H1 (cell line): ENCODE results near the gene CLPX. TPM values are rescaled to one million over a fixed set of nuclear protein-coding genes. Genes with fewer than 3 reads are reported as not detected.

ENCODE experiments used
- CTCF ChIA-PET: fragments of 300-600 bp; sonication (Branson Sonifier 250); formaldehyde crosslinking; loops from one replicate; lab custom pipeline; 2021; ENCODE audit not compliant: partially characterized antibody; lab: Charles Lee
- POLR2A ChIA-PET: fragments of 300-600 bp; sonication (Branson Sonifier 250); formaldehyde crosslinking; loops from one replicate; lab custom pipeline; 2021; ENCODE audit warnings: inconsistent platforms; ENCODE audit not compliant: partially characterized antibody; lab: Charles Lee
- DNase-seq, 2 experiments: peaks; one replicate each; pipeline versions ENCODE4 v3.0.0 to v3.0.0-alpha.2; 2010 to 2022; ENCODE audit warnings: low spot score in 2 of 2, low read depth in 1 of 2, mixed read lengths in 1 of 2
- FAIRE-seq: peaks from 2 replicates; lab custom pipeline; 2011; peaks lifted over from hg19 to GRCh38; lab: Jason Lieb, UNC
- H2AFZ ChIP-seq: 2 replicates; pipeline ENCODE4 v1.8.1; 2012; ENCODE audit warnings: low read length, inconsistent platforms
- H2AK5ac ChIP-seq: 2 replicates; pipeline ENCODE4 v1.6.1; 2013; ENCODE audit warnings: low read depth, low read length
- H2BK120ac ChIP-seq: replicated peaks from 2 replicates; pipeline ENCODE3; 2013; ENCODE audit warnings: low read depth, low read length, inconsistent platforms
- H2BK12ac ChIP-seq: 2 replicates; pipeline ENCODE4 v1.6.1; 2013; ENCODE audit warnings: low read depth, low read length
- H2BK15ac ChIP-seq: 2 replicates; pipeline ENCODE4 v1.6.1; 2013; ENCODE audit warnings: low read length
- H2BK20ac ChIP-seq: 2 replicates; pipeline ENCODE4 v1.6.1; 2013; ENCODE audit warnings: low read length
- H2BK5ac ChIP-seq: 2 replicates; pipeline ENCODE4 v1.6.1; 2013; ENCODE audit warnings: low read depth, low read length
- H3K14ac ChIP-seq: 2 replicates; pipeline ENCODE4 v1.6.1; 2013; ENCODE audit warnings: inconsistent platforms; ENCODE audit not compliant: insufficient read length
- H3K18ac ChIP-seq: 2 replicates; pipeline ENCODE4 v1.6.1; 2013; ENCODE audit warnings: low read length; ENCODE audit errors: extremely low read depth
- H3K23ac ChIP-seq: 2 replicates; pipeline ENCODE4 v1.6.1; 2013; ENCODE audit warnings: inconsistent platforms; ENCODE audit not compliant: insufficient read length
- H3K23me2 ChIP-seq: 2 replicates; pipeline ENCODE4 v1.6.1; 2013; ENCODE audit warnings: low read depth, low read length
- H3K27ac ChIP-seq: 2 replicates; pipeline ENCODE4 v1.6.1; 2011; ENCODE audit warnings: low read depth, low read length, inconsistent platforms
- H3K27me3 ChIP-seq, 4 experiments: replicated peaks in 1 of 4; 1 replicate in 1 of 4; 2 replicates in 3 of 4; pipeline versions ENCODE4 v1.6.1 to v1.8.1; 2011 to 2013; ENCODE audit warnings: low read length in 3 of 4, mild to moderate bottlenecking in 3 of 4, inconsistent platforms in 2 of 4, mixed read lengths in 2 of 4, moderate library complexity in 1 of 4; ENCODE audit not compliant: control insufficient read depth in 3 of 4, insufficient read depth in 3 of 4; ENCODE audit errors: extremely low read depth in 1 of 4
- H3K36me3 ChIP-seq, 4 experiments: 2 replicates each; pipeline versions ENCODE4 v1.6.1 to v1.8.1; 2011 to 2013; ENCODE audit warnings: mild to moderate bottlenecking in 4 of 4, low read length in 3 of 4, moderate library complexity in 2 of 4, control low read depth in 1 of 4, inconsistent platforms in 1 of 4; ENCODE audit not compliant: insufficient read depth in 4 of 4, control insufficient read depth in 2 of 4
- H3K4ac ChIP-seq: replicated peaks from 2 replicates; pipeline ENCODE3; 2013; ENCODE audit warnings: low read length, low read depth, mixed read lengths, inconsistent platforms; ENCODE audit not compliant: insufficient read length
- H3K4me1 ChIP-seq, 4 experiments: replicated peaks in 1 of 4; 1 replicate in 1 of 4; 2 replicates in 3 of 4; pipeline versions ENCODE4 v1.6.1 to v1.8.1; 2011 to 2013; ENCODE audit warnings: low read length in 3 of 4, inconsistent platforms in 2 of 4, mixed read lengths in 1 of 4; ENCODE audit not compliant: insufficient read depth in 4 of 4, control insufficient read depth in 3 of 4
- H3K4me2 ChIP-seq, 2 experiments: 2 replicates each; pipeline versions ENCODE4 v1.6.1 to v1.8.1; 2011 to 2013; ENCODE audit warnings: low read depth in 2 of 2, low read length in 2 of 2, control low read depth in 1 of 2, inconsistent platforms in 1 of 2, mild to moderate bottlenecking in 1 of 2; ENCODE audit not compliant: insufficient read depth in 1 of 2
- H3K4me3 ChIP-seq, 4 experiments: fragments of 200-600, 300-600 bp in 1 of 4; sonication (generic), shearing (Covaris generic), sonication (Bioruptor Twin) in 1 of 4; 2 replicates each; pipeline versions ENCODE4 v1.5.1 to v1.8.1; 2011 to 2016; ENCODE audit warnings: low read length in 4 of 4, low read depth in 3 of 4, control low read depth in 2 of 4, inconsistent platforms in 2 of 4, mild to moderate bottlenecking in 2 of 4, mixed read lengths in 1 of 4, moderate library complexity in 1 of 4; ENCODE audit not compliant: insufficient read depth in 2 of 4; ENCODE audit errors: extremely low read depth in 1 of 4
- H3K56ac ChIP-seq: replicated peaks from 2 replicates; pipeline ENCODE3; 2013; ENCODE audit warnings: low read depth, mild to moderate bottlenecking, mixed read lengths, low read length, inconsistent platforms; ENCODE audit not compliant: insufficient read length
- H3K79me1 ChIP-seq: 2 replicates; pipeline ENCODE4 v1.6.1; 2013; ENCODE audit warnings: low read depth, low read length, control low read depth
- H3K79me2 ChIP-seq, 2 experiments: 2 replicates each; pipeline versions ENCODE4 v1.6.1 to v1.8.1; 2012 to 2013; ENCODE audit warnings: low read length in 2 of 2, mild to moderate bottlenecking in 2 of 2, inconsistent platforms in 1 of 2; ENCODE audit not compliant: insufficient read depth in 2 of 2, control insufficient read depth in 1 of 2
- H3K9ac ChIP-seq, 4 experiments: replicated peaks in 1 of 4; 1 replicate in 1 of 4; 2 replicates in 3 of 4; pipeline versions ENCODE4 v1.6.1 to v1.8.1; 2011 to 2013; ENCODE audit warnings: low read depth in 3 of 4, low read length in 3 of 4, control low read depth in 2 of 4, mild to moderate bottlenecking in 2 of 4, moderate library complexity in 2 of 4, inconsistent platforms in 1 of 4; ENCODE audit errors: extremely low read depth in 1 of 4
- H3K9me3 ChIP-seq, 2 experiments: 2 replicates each; pipeline versions ENCODE4 v1.6.1 to v1.8.1; 2012 to 2013; ENCODE audit warnings: mild to moderate bottlenecking in 2 of 2, moderate library complexity in 2 of 2, control low read depth in 1 of 2, inconsistent platforms in 1 of 2, low read depth in 1 of 2, low read length in 1 of 2, mixed read lengths in 1 of 2; ENCODE audit not compliant: insufficient read depth in 2 of 2
- H4K20me1 ChIP-seq, 2 experiments: replicated peaks in 1 of 2; 2 replicates each; pipeline versions ENCODE3 to v1.8.1; 2011 to 2013; ENCODE audit warnings: inconsistent platforms in 2 of 2, low read length in 2 of 2, mild to moderate bottlenecking in 1 of 2; ENCODE audit not compliant: insufficient read depth in 2 of 2, control insufficient read depth in 1 of 2
- H4K5ac ChIP-seq: 2 replicates; pipeline ENCODE4 v1.6.1; 2013; ENCODE audit warnings: low read length, low read depth, mixed read lengths, inconsistent platforms; ENCODE audit not compliant: insufficient read length
- H4K8ac ChIP-seq: 2 replicates; pipeline ENCODE4 v1.8.0; 2013; ENCODE audit warnings: mild to moderate bottlenecking, moderate library complexity, low read length, inconsistent platforms; ENCODE audit not compliant: insufficient read depth; ENCODE audit errors: extremely low read depth
- H4K91ac ChIP-seq: replicated peaks from 2 replicates; pipeline ENCODE3; 2013; ENCODE audit warnings: low read length, mixed read lengths, inconsistent platforms; ENCODE audit not compliant: insufficient read length
- BCL11A ChIP-seq, 2 experiments: IDR thresholded peaks; one replicate each; pipeline ENCODE4 v1.6.1; 2011; ENCODE audit warnings: low read depth in 2 of 2, low read length in 2 of 2, mild to moderate bottlenecking in 2 of 2
- CBX8 ChIP-seq: fragments of 300-800, 300-1000 bp; sonication (generic); IDR thresholded peaks from 2 replicates; pipeline ENCODE4 v1.7.1; 2016; ENCODE audit warnings: low read depth, low read length, borderline replicate concordance
- E2F6 ChIP-seq: IDR thresholded peaks from 2 replicates; pipeline ENCODE4 v1.6.1; 2012; ENCODE audit warnings: inconsistent platforms
- GTF2F1 ChIP-seq: IDR thresholded peaks from 2 replicates; pipeline ENCODE4 v1.6.1; 2012; ENCODE audit warnings: low read depth, low read length, improper control_type of control experiment, borderline replicate concordance
- NANOG ChIP-seq: IDR thresholded peaks from 2 replicates; pipeline ENCODE4 v1.6.1; 2011; ENCODE audit warnings: low read length, low read depth, mild to moderate bottlenecking, inconsistent platforms; ENCODE audit not compliant: insufficient read depth, poor library complexity, severe bottlenecking
- PHF8 ChIP-seq: fragments of 200-600 bp; sonication (generic); conservative IDR thresholded peaks from 2 replicates; pipeline ENCODE4 v1.7.1; 2012; ENCODE audit warnings: low read depth, mild to moderate bottlenecking, inconsistent platforms, low read length, moderate library complexity
- RNF2 ChIP-seq: fragments of 200-900, 300-1000 bp; sonication (generic); IDR thresholded peaks from 2 replicates; pipeline ENCODE4 v1.7.1; 2016; ENCODE audit warnings: borderline replicate concordance, low read depth, mild to moderate bottlenecking, antibody characterized with exemption, low read length; ENCODE audit not compliant: poor library complexity, severe bottlenecking; ENCODE audit errors: missing control alignments
- SAP30 ChIP-seq: fragments of 300-600 bp; sonication (generic); IDR thresholded peaks from 2 replicates; pipeline ENCODE4 v1.7.1; 2012; ENCODE audit warnings: low read length, moderate library complexity, mild to moderate bottlenecking, inconsistent platforms; ENCODE audit not compliant: insufficient read depth, insufficient replicate concordance
- SP4 ChIP-seq: IDR thresholded peaks from 2 replicates; pipeline ENCODE4 v1.6.1; 2012; ENCODE audit warnings: low read length, inconsistent platforms
- TAF7 ChIP-seq: optimal IDR thresholded peaks from 2 replicates; pipeline ENCODE3; 2011; ENCODE audit warnings: low read depth, mild to moderate bottlenecking, inconsistent platforms, low read length, moderate library complexity, borderline replicate concordance
- ZNF274 ChIP-seq: IDR thresholded peaks from 2 replicates; pipeline ENCODE4 v1.7.0; 2012; ENCODE audit warnings: low read length, borderline replicate concordance; ENCODE audit errors: extremely low read depth
- WGBS, 2 experiments: shearing (Covaris generic) in 1 of 2; methylation state at CpG; one replicate each; pipeline versions ENCODE4 v1.1.6 to v1.1.7; 2013 to 2015; ENCODE audit warnings: low lambda C conversion rate in 2 of 2, mixed read lengths in 2 of 2, inconsistent platforms in 1 of 2, low coverage in 1 of 2, missing lambda C conversion rate in 1 of 2; ENCODE audit not compliant: insufficient replicate concordance in 2 of 2, insufficient coverage in 1 of 2, insufficient read length in 1 of 2; ENCODE audit errors: extremely low coverage in 1 of 2, missing lambda C conversion rate in 1 of 2; 5-methylcytosine and 5-hydroxymethylcytosine counted together
- polyA plus RNA-seq, 7 experiments: library from polyadenylated mRNA; depleted of rRNA in 3 of 7; stranded (reverse) in 5 of 7; unstranded in 2 of 7; fragments of >200 nt in 5 of 7; fragments of 200-250 nt in 2 of 7; gene quantifications; 1 replicate in 5 of 7; 2 replicates in 1 of 7; 4 replicates in 1 of 7; pipeline versions ENCODE4 v1.2.1 to v1.2.3, GENCODE V29; 2011 to 2013; ENCODE audit warnings: missing spikeins in 2 of 7, mixed read lengths in 2 of 7
- total RNA-seq: library from RNA; stranded (reverse); fragmentation: NEBNext Ultra II Directional; extraction: Animal tissue kit (Norgen Biotek cat#: 25700); gene quantifications from 2 replicates; pipeline ENCODE4 v1.2.1, GENCODE V29; 2021

CLPX gene
- total and polyA plus RNA-seq, 2 of the 8 experiments (the other 6 are each of a cell fraction or from before 2014, with no cell fraction given) = 10.5 to 53.6 TPM

GRCh38 chr15:65175511-65175910, 9.6 kb downstream of the CLPX start:
- Histone ChIP-seq H2BK120ac (no peak overlapping the region), H2BK15ac (no peak overlapping the region)

More at GRCh38 chr15:65175511-65175910, 9.6 kb downstream of the CLPX start:
- H3K4ac ChIP-seq = no peak overlapping the region
- no peaks in the 10 kb centered on the region for H3K79me1 ChIP-seq
- no peak overlapping the region for H2BK12ac ChIP-seq
- no peaks in the 10 kb centered on the region for H3K27me3 ChIP-seq
- H3K4me1 ChIP-seq = no peaks in the 10 kb centered on the region
- no peak overlapping the region for H3K4me3 ChIP-seq
- H3K4me2 ChIP-seq = no peak overlapping the region
- POLR2A ChIA-PET = interaction anchor here (1.0 kb wide), 1 partner anchor 74 kb away, joined by 3 read pairs; no protein-coding TSS in a partner anchor
- H3K79me2 ChIP-seq = no peaks in the 10 kb centered on the region; a peak in 1 of 4 replicates
- no peak overlapping the region for H3K14ac ChIP-seq
- H3K9ac ChIP-seq = no peak overlapping the region
- no peaks in the 10 kb centered on the region for H3K23me2 ChIP-seq
- WGBS, 2 experiments = 92% methylated on average over 5 of the region's 5 CpGs; no CpG with 5 or more reads in 1 of the 2 experiments
- no peaks in the 10 kb centered on the region for H3K9me3 ChIP-seq
- H3K18ac ChIP-seq = no peak overlapping the region
- FAIRE-seq (no peak), DNase-seq (no peak)
- no peak overlapping the region for H3K27ac ChIP-seq
- H4K20me1 ChIP-seq = peaks cover 2 to 4% of the 10 kb centered on the region in 2 experiments
- H4K8ac ChIP-seq = no peak overlapping the region
- no peak overlapping the region for H3K23ac ChIP-seq
- H2AK5ac ChIP-seq = no peak overlapping the region
- H2BK5ac ChIP-seq = no peak overlapping the region
- H3K56ac ChIP-seq = no peak overlapping the region
- H4K91ac ChIP-seq = no peak overlapping the region
- H3K36me3 ChIP-seq = peaks cover 4 to 41% (median 17%) of the 10 kb centered on the region in 4 experiments; a peak in 6 of 8 replicates
- H2AFZ ChIP-seq = no peak overlapping the region
- CTCF ChIA-PET = no interaction called here
- TF ChIP-seq RNF2 (no peak), SAP30 (no peak), SP4 (no peak), CBX8 (no peak), TAF7 (no peak), PHF8 (no peak), NANOG (no peak), ZNF274 (no peak), E2F6 (no peak), BCL11A (IDR thresholded peaks at IDR 0.05; ENCODE audit: low read depth in 2 of 2, low read length in 2 of 2) (no peak), GTF2F1 (no peak)
- no peak overlapping the region for H4K5ac ChIP-seq
- H2BK20ac ChIP-seq = no peak overlapping the region
